DMS 273 treated with DMSO at 0.1 percent for 48 hours (cell line): ENCODE measurements around the gene ZBTB2.
A peak's percentile ranks its signal among the peaks of the same experiment; 100 is the strongest.

Experiments used
- DNase-seq: peaks from one replicate; lab custom pipeline; 2025; lab: John Stamatoyannopoulos, UW

The ZBTB2 gene, protein sequence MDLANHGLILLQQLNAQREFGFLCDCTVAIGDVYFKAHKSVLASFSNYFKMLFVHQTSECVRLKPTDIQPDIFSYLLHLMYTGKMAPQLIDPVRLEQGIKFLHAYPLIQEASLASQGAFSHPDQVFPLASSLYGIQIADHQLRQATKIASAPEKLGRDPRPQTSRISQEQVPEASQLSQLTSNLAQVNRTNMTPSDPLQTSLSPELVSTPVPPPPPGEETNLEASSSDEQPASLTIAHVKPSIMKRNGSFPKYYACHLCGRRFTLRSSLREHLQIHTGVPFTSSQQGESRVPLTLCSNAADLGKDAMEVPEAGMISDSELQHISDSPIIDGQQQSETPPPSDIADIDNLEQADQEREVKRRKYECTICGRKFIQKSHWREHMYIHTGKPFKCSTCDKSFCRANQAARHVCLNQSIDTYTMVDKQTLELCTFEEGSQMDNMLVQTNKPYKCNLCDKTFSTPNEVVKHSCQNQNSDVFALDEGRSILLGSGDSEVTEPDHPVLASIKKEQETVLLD

DNA sequence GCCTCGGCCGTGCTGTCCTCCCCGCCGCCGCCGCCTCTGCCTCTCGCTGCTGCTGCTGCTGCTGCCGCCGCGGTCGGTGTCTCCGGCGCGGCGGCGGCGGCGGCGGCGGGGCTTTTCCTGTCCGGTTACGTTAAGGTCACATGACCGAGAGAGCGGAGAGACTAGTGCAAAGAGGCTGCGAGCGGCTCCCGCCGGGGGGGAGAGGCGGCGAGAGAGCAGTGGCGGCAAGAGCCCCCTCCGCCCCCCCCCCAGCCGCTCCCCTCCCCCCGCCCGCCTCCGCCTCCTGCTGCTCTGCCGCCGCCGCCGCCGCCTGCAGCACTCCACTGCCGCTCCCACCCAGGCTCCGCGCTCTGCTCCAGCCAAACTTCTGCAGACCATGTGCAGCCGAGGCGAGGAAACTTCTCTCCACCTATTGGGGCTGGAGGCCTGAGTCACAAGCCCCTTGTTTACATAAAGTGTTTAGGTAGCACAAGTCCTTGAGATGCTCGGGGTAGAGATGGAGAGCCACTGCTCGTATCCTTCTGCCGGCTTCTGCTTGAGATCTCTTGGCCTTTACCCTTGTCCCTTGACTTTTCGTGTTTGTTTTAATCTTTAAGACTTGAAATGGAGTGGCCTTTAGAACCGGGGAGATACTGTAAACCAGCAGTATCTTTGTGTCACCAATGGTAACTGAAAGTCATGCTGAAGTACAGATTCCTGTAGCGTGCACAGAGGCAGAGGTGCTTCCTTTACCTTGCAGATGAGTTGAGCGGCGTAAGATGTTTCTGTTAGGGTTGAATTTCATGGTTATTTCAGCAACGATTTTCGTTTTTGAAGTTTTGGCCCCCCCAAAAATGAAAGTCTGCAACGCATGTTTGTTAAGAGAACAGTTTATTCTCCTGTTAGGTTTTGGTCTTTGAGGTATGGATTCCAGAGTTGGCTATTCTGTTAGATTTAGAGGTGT, at the start of gene ZBTB2:
Gene ZBTB2, minus strand, starts transcription at position 89 of the 943 bp plus-strand sequence. CDS start 17,922 bp downstream, outside the sequence.
- DNase-seq: peak; percentile 78

DNA sequence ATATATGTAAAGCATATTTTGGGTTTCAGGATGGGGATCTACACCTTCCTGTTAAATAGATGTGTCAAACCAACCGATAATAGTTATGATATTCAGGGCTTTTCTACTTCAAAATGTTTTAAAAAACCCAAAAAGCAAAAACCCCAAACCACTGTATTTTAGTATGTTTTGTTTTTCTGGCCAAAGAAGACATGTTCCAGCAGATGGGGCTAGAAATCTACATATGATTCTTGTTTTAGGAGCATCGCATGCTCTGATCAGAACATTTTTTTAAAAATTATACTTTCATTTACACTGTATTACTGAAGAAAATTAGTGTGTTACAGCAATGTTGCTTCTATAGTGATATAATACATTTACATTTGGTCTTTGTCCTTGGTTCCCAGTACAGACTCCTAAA, 49.6 kb upstream of the ZBTB2 start:
- DNase-seq: no peak

GRCh38 chr6:151440498-151440897, 49.1 kb upstream of the ZBTB2 start:
- no peak for DNase-seq

- no peak for DNase-seq
Observed at GRCh38 chr6:151437401-151437800, 46.0 kb upstream of the ZBTB2 start.

DNA sequence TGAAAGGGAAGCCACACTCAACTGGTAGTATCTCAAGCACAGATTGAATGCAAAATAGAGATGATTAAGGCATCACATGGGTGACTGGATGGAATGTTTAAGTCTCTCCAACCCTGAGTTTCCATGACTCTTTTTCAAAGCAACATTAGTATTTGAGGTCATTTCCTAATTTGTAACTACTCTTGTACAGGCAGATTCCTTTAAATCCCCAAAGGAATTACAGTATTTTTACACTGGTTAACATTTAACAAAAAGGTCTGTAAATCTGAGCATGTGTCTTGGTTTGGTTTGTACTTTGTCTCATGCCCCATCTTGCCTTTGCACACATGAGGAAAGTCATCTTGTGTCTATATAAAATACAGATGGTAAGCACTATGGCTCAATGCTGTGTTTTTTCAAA, 45.4 kb upstream of the ZBTB2 start:
- DNase-seq: no peak

- no peak for DNase-seq
Observed at GRCh38 chr6:151436300-151436699, 44.9 kb upstream of the ZBTB2 start.

DNA sequence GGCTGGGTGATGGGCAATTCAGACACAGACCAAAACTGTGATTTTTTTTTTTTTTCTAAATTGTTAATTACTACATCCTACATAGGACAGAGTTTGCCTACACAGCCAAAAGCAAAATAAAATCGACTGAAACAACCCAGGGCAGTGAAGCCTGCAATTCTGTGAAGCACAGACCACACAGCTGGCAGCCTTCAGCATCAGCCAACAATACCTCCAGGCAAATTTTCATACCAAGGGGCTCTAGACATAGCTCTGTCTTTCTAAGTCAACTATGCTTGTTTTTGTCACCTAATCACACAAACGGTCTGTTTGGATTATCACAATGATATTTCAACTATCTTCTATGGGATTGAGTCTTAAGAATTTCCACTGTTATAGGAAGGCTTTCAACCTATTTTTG, 43.0 kb upstream of the ZBTB2 start:
- no peak for DNase-seq

DNA sequence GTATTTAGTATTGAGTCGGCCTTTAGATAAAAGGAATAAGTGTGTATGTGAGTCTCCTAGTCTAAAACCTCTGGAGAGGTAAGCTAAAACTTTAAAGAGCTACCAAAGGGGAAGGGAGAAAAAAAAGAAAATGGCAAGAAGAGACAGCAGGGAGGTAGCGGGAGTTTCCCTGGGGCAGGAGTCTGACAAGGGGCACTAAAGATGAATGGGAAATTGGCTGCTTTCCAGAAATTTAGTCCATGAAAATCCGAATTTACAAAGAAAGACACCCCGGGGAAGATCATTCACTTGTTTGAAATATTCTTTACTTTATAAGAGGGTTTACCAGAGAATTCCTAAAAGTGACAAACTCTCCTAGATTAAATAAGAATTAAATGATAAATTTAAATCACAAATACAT, 41.3 kb upstream of the ZBTB2 start:
- no peak for DNase-seq

- no peak for DNase-seq
Observed at GRCh38 chr6:151431337-151431736, 40.0 kb upstream of the ZBTB2 start.

DNA sequence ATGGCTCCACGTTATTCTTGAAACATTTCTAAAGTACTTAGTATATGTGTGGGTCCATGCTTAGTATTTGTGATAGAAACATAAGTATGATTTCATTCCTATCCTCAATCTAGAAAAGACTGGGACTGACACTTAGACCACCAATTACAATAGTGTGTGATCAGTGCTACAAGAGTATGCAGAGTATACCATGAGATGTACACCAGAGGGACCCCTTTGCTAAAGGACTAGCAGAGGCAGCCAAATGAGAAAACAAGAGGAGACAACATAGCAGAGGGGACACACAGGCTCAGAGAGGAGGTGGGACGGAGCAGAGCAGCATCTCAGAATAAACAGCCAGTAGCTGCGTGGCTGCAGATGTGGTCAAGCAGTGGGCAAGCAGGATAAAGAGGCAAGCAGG, 39.5 kb upstream of the ZBTB2 start:
- DNase-seq: no peak

DNA sequence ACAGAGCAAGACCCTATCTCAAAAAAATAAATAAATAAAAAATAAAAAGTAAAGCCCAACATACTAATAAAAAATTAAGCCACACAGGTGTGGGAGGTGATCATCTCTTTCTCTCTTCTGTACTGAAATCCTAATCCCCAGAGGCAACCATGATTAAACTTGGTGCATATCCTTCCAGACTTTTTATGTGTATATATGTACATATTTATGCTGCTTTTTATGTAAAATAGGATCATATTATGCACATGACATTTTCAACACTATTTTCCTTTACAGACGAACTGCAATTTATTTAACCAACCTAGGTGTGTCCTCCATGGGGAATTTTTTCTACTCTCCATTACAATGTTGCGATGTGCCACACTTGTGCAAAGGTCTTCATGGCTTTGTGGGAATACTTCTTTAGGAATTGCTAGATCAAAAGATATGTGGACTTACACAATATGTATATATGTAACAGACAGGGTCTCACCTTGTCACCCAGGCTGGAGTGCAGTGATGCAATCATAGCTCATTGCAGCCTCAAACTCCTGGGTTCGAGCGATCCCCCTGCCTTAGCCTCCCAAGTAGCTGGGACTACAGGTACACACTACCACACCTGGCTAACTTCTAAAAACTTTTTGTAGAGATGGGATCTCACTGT, 36.9 kb upstream of the ZBTB2 start:
- no peak for DNase-seq

DNA sequence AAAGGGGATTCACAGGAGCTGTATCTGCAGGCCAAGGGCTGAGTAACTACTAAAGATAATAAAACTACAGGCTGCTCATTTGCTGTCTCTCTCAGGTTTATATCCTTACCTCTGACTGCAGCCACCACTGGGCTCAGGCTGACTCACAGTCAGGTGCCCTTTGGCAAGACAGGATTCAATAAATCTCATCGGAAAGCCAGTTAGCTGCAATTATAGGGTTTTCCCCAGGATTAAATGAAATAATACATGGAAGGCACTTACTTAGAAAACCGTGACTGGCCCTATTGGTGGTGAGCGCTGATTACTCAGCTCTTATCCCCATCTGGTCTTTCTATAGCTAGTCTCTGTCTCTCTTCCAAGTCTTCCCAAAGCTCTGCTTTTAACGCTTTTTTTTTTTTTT, 34.2 kb upstream of the ZBTB2 start:
- DNase-seq: no peak

- no peak for DNase-seq
Observed at GRCh38 chr6:151422981-151423380, 31.6 kb upstream of the ZBTB2 start.

DNA sequence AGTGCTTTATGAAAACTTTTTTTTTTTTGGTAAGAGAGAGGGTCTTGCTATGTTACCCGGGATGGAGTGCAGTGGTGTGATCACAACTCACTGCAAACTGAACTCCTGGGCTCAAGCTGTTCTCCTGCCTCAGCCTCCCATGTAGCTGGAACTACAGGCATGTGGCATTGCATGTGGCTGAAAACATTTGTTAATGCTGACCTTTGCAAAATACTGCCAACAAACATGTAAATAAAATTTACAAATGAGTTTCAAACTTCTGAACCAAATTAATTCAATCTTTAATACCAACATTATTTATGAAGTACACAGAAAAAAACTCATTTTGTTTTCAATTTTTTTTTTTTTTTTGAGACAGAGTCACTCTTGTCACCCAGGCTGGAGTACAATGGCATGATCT, 26.1 kb upstream of the ZBTB2 start:
- DNase-seq: no peak

DNA sequence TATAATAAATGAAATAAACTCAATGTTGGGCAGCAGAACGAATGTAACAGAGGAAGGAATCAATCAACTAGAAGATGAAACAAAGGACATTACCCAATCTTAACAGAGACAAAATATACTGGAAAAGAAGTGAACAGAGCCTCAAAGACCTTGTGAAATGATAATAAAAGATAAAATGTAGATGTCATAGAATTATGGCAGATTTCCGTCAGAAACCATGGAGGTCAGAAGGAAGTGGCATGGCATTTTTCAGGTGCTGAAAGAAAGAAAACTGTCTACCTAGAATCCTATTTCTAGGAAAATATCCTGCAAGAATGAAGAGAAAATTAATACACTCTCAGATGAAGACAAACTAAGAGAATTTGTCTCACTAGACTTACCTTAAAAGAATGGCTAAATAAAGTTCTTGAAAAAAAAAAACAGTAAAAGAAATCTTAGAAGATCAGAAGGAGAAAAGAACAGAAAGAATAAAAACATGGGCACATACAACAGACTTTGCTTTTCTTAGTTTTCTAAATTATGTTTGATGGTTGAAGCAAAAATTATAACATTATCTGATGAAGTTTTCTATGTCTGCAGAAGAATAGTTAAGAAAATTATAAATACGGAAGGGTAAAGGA, 23.4 kb upstream of the ZBTB2 start:
- no peak for DNase-seq

DNA sequence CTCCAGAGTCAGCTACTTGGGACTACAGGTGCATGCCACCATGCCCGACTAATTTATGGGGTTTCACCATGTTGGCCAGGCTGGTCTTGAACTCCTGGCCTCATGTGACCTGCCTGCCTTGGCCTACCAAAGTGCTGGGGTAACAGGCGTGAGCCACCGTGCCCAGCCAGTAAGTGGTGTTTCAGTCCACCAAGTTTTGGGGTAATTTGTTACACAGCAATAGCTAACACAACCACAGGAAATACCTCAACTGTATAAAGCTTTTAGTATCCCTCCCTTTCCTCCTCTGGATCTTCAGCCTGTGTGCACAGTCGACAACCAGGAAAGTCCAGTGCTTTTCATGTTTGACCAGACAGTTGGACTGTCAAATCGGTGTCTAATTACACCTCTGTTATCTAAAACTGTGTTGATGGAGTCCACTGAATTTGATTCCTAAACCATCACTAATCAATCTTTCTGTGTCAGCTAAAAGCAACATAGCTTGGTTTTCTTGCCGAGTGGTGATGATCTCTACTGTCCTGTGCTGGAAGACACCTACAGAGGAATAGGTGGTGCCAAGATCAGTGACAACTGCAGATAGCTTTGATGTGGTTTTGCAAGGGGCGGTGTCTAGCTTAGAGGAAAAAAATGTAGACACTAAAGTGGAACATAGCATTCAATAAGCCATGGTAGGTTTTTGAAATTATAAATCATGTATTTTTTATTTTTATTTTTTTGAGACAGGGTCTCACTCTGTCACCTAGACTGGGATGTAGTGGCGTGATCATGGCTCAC, 22.2 kb upstream of the ZBTB2 start:
- DNase-seq: no peak

DNA sequence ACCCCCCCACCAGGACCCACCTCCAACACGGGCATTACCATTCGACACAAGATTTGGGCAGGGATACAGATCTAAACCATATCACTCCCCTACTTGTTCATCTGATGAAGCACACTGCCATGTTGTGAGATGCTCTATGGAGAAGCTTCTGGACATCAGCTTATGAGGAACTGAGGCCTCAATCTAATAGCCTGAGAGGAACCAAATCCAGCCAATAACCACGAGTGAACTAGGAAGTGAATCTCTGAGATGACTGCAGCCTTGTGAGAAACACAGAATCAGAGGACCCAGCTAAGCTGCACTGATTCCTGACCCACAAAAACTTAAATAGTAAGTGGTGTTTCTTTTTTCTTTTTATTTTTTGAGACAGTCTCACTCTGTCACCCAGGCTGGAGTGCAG, 21.6 kb upstream of the ZBTB2 start:
- DNase-seq: no peak

DNA sequence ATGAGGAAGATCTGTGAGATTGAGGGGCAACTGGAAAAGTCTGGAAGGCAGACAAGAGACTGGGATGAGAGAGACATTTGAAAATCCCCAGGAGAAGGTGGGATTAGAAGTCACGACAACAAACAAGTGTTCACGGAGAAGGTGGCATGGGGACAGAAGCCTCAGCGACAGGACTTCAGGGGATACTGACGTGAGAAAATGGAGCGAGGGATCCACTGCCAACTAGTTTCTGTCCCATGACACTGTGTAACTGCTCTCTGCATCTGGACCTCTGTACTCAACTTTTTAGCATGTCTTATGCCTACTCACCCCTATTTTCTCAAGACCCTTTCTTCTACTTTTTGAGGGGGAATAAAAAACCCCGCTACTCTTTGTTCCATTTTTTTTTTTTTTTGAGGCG, 18.3 kb upstream of the ZBTB2 start:
- no peak for DNase-seq

- no peak for DNase-seq
Observed at GRCh38 chr6:151409260-151409659, 17.9 kb upstream of the ZBTB2 start.

GRCh38 chr6:151408858-151409257, 17.5 kb upstream of the ZBTB2 start:
- DNase-seq: no peak

DNA sequence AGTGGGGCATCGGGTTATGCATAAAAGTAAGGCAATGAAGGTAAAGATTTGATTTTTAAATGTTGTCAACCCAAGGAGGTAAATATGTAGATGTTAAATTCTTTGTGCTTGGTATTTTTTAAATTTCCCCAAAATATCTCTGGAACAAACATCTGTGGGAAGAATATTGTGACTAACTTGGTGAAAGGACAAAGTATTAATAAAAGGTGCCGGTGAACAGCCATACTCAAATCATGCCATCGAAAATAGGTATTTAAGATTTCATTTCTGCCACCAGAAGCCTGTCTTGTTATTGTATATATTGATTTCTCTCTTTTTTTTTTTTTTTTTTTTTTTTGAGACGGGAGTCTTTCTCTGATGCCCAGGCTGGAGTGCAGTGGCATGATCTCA, 12.6 kb upstream of the ZBTB2 start:
- no peak for DNase-seq
